ENCODE data around the gene INPP5B.

Gene INPP5B

GRCh38 chr1:37850352-37850955, 96.4 kb downstream of the INPP5B start:
- no peak overlapping the region for H3K4me3 ChIP-seq (ENCODE audit: low read depth, low read length)
- no peak for TF ChIP-seq CTCF (IDR thresholded peaks at IDR 0.05; ENCODE audit: insufficient read depth, low read depth, low read length, missing control alignments)
- no peak for DNase-seq (ENCODE audit: low read depth)

- DNase-seq (ENCODE audit: low read depth) = no peak
These were observed 97.4 kb downstream of the INPP5B start for GRCh38 chr1:37849480-37849879.

GRCh38 chr1:37846647-37847339, 100.1 kb downstream of the INPP5B start:
- peak overlapping the region; percentile 37 for H3K4me3 ChIP-seq (ENCODE audit: low read depth, low read length)
- TF ChIP-seq CTCF (IDR thresholded peaks at IDR 0.05; ENCODE audit: insufficient read depth, low read depth, low read length, missing control alignments) = no peak
- peak; percentile 33 for DNase-seq (ENCODE audit: low read depth)

More at GRCh38 chr1:37849480-37849879, 97.4 kb downstream of the INPP5B start:
- TF ChIP-seq CTCF (IDR thresholded peaks at IDR 0.05; ENCODE audit: insufficient read depth, low read depth, low read length, missing control alignments) = no peak
- H3K4me3 ChIP-seq (ENCODE audit: low read depth, low read length) = no peak overlapping the region

- no peak overlapping the region for H3K4me3 ChIP-seq (ENCODE audit: low read depth, low read length)
- TF ChIP-seq CTCF (IDR thresholded peaks at IDR 0.05; ENCODE audit: insufficient read depth, low read depth, low read length, missing control alignments) = no peak
These were observed 101.1 kb downstream of the INPP5B start for GRCh38 chr1:37845786-37846185.

GRCh38 chr1:37845049-37845646, 101.7 kb downstream of the INPP5B start:
- H3K4me3 ChIP-seq (ENCODE audit: low read depth, low read length) = no peak overlapping the region
- no peak for DNase-seq (ENCODE audit: low read depth)
- no peak for TF ChIP-seq CTCF (IDR thresholded peaks at IDR 0.05; ENCODE audit: insufficient read depth, low read depth, low read length, missing control alignments)

More at GRCh38 chr1:37845786-37846185, 101.1 kb downstream of the INPP5B start:
- DNase-seq (ENCODE audit: low read depth) = no peak

- no peak overlapping the region for H3K4me3 ChIP-seq (ENCODE audit: low read depth, low read length)
- TF ChIP-seq CTCF (IDR thresholded peaks at IDR 0.05; ENCODE audit: insufficient read depth, low read depth, low read length, missing control alignments) = no peak
- DNase-seq (ENCODE audit: low read depth) = no peak
These were observed 102.3 kb downstream of the INPP5B start for GRCh38 chr1:37844536-37844935.

Data from GM12865 (cell line).